Sigmoid colon (tissue), 4 donors: ENCODE data around the gene KLF11.

ENCODE experiments used
- POLR2A ChIP-seq, 2 donors: fragments of 450-650 bp; IDR thresholded peaks; one replicate each; pipeline ENCODE4 v1.6.1; 2016; ENCODE audit warnings: antibody characterized with exemption in 2 of 2, mild to moderate bottlenecking in 2 of 2, moderate library complexity in 2 of 2
- POLR2AphosphoS5 ChIP-seq, 4 donors: sonication (generic); formaldehyde crosslinking; IDR thresholded peaks; one replicate each; pipeline ENCODE4 v1.6.1; 2017; ENCODE audit warnings: antibody characterized with exemption in 4 of 4
- TF ChIP-seq, protein P1 (sequence below), 4 experiments: fragments of 450-650 bp in 3 of 4; fragments of 200-600 bp in 1 of 4; IDR thresholded peaks; one replicate each; pipeline ENCODE4 v1.5.1; 2016 to 2019; ENCODE audit warnings: antibody characterized with exemption in 4 of 4, mild to moderate bottlenecking in 3 of 4, moderate library complexity in 2 of 4

- TF ChIP-seq, protein P1, sequence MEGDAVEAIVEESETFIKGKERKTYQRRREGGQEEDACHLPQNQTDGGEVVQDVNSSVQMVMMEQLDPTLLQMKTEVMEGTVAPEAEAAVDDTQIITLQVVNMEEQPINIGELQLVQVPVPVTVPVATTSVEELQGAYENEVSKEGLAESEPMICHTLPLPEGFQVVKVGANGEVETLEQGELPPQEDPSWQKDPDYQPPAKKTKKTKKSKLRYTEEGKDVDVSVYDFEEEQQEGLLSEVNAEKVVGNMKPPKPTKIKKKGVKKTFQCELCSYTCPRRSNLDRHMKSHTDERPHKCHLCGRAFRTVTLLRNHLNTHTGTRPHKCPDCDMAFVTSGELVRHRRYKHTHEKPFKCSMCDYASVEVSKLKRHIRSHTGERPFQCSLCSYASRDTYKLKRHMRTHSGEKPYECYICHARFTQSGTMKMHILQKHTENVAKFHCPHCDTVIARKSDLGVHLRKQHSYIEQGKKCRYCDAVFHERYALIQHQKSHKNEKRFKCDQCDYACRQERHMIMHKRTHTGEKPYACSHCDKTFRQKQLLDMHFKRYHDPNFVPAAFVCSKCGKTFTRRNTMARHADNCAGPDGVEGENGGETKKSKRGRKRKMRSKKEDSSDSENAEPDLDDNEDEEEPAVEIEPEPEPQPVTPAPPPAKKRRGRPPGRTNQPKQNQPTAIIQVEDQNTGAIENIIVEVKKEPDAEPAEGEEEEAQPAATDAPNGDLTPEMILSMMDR (IDR thresholded peaks at IDR 0.05), result no peak
- TF ChIP-seq POLR2AphosphoS5 (IDR thresholded peaks at IDR 0.05), result peak in 1 of 4 donors; percentile 8
- no peak for TF ChIP-seq POLR2A (IDR thresholded peaks at IDR 0.05)
These were observed 14.1 kb upstream of the KLF11 start for GRCh38 chr2:10028988-10029874.
